PC-9 (cell line): ENCODE measurements around the gene SVEP1. TPM values are rescaled to one million over a fixed set of nuclear protein-coding genes. Genes with fewer than 3 reads are reported as not detected.

Source experiments
- BruUV-seq: library from RNA; stranded (reverse); fragments of 400-500 nt; replicated peaks from 2 replicates; lab custom pipeline; 2021; lab: Mats Ljungman, UMichigan
- CTCF ChIA-PET: fragments of 300-600 bp; sonication (Branson Sonifier 250); formaldehyde crosslinking; loops from one replicate; lab custom pipeline; 2022; ENCODE audit warnings: antibody characterized with exemption; lab: Charles Lee
- POLR2A ChIA-PET: fragments of 300-600 bp; sonication (Branson Sonifier 250); formaldehyde crosslinking; loops from one replicate; lab custom pipeline; 2022; ENCODE audit warnings: antibody characterized with exemption; ENCODE audit not compliant: unreplicated experiment; lab: Charles Lee
- DNase-seq, 2 experiments: peaks; one replicate each; pipeline versions ENCODE4 v3.0.0 to v3.0.0-alpha.2; 2015 to 2022; ENCODE audit warnings: mixed read lengths in 1 of 2
- H2AFZ ChIP-seq: fragments of 200-600 bp; sonication (generic); 2 replicates; pipeline ENCODE4 v1.8.1; 2017; ENCODE audit warnings: antibody characterized with exemption
- H3F3A ChIP-seq: fragments of 200-600 bp; sonication (generic); 2 replicates; pipeline ENCODE4 v1.8.1; 2017; ENCODE audit warnings: antibody characterized with exemption, mild to moderate bottlenecking, low read depth; ENCODE audit not compliant: insufficient read depth
- H3K27ac ChIP-seq: fragments of 200-600 bp; sonication (generic); 2 replicates; pipeline ENCODE4 v1.6.1; 2016; ENCODE audit warnings: mixed run types
- H3K27me3 ChIP-seq: fragments of 200-600 bp; sonication (generic); 2 replicates; pipeline ENCODE4 v1.6.1; 2016; ENCODE audit warnings: low read depth, mixed run types; ENCODE audit not compliant: insufficient read depth
- H3K36me3 ChIP-seq: fragments of 200-600 bp; sonication (generic); 2 replicates; pipeline ENCODE4 v1.6.1; 2016; ENCODE audit warnings: low read depth, mixed run types
- H3K4me1 ChIP-seq: fragments of 200-600 bp; sonication (generic); replicated peaks from 2 replicates; pipeline ENCODE4 v1.6.1; 2016; ENCODE audit warnings: mixed run types; ENCODE audit not compliant: insufficient read depth
- H3K4me2 ChIP-seq: fragments of 200-600 bp; sonication (generic); 2 replicates; pipeline ENCODE4 v1.6.1; 2017; ENCODE audit warnings: mixed run types
- H3K4me3 ChIP-seq: fragments of 200-600 bp; sonication (generic); 2 replicates; pipeline ENCODE4 v1.6.1; 2016; ENCODE audit warnings: mixed run types
- H3K79me2 ChIP-seq: fragments of 200-600 bp; sonication (generic); 2 replicates; pipeline ENCODE4 v1.6.1; 2017; ENCODE audit warnings: low read depth, mixed run types
- H3K9me2 ChIP-seq: fragments of 200-600 bp; sonication (generic); 2 replicates; pipeline ENCODE4 v1.8.1; 2017; ENCODE audit warnings: mild to moderate bottlenecking; ENCODE audit not compliant: insufficient read depth
- H3K9me3 ChIP-seq: fragments of 200-600 bp; sonication (generic); 2 replicates; pipeline ENCODE4 v1.8.1; 2016; ENCODE audit warnings: low read depth; ENCODE audit not compliant: insufficient read depth
- H4K20me1 ChIP-seq: fragments of 200-600 bp; sonication (generic); 2 replicates; pipeline ENCODE4 v1.8.1; 2017; ENCODE audit not compliant: insufficient read depth
- CTCF ChIP-seq: fragments of 200-600 bp; sonication (generic); conservative IDR thresholded peaks from 2 replicates; pipeline ENCODE4 v1.6.1; 2017; ENCODE audit warnings: mixed run types, antibody characterized with exemption, mild to moderate bottlenecking, moderate library complexity
- EZH2 ChIP-seq: fragments of 200-600 bp; sonication (generic); IDR thresholded peaks from 2 replicates; pipeline ENCODE4 v1.8.0; 2017; ENCODE audit warnings: antibody characterized with exemption, low read depth
- intact Hi-C: fragments of 100-400 bp; cut with micrococcal nuclease; formaldehyde crosslinking; loops from one replicate; pipeline ENCODE4 v1.10.0; 2022; ENCODE audit not compliant: unreplicated experiment
- total RNA-seq: library from RNA; stranded (reverse); gene quantifications from 2 replicates; pipeline ENCODE4 v1.2.3, GENCODE V29; 2021

SVEP1 gene
- total RNA-seq, 1 experiment from 2014 or later, result 3.3 TPM

- Histone ChIP-seq H3K4me2 (no peak overlapping the region), H2AFZ (no peak overlapping the region), H3K9me2 (no peaks in the 10 kb centered on the region; the same call in 1 of the 2 replicates), H3K9me3 (no peaks in the 10 kb centered on the region; the same call in none of the 2 replicates), H3K79me2 (no peaks in the 10 kb centered on the region), H3F3A (no peaks in the 10 kb centered on the region; the same call in 1 of the 2 replicates), H3K4me1 (peaks cover 12% of the 10 kb centered on the region), H3K36me3 (peaks cover 14% of the 10 kb centered on the region), H3K27me3 (no peaks in the 10 kb centered on the region), H3K27ac (no peak overlapping the region), H3K4me3 (no peak overlapping the region), H4K20me1 (no peaks in the 10 kb centered on the region)
- TF ChIP-seq EZH2, result no peak
- no peak for TF ChIP-seq CTCF
- peak; percentile 17 to 47 for DNase-seq
- POLR2A ChIA-PET, result interaction anchor here (0.6 kb wide), 1 partner anchor 185 kb away, joined by 4 read pairs; no protein-coding TSS in a partner anchor
- intact Hi-C loops, result no loop called here
- BruUV-seq, result no TSS peak
- CTCF ChIA-PET, result no interaction called here
These were observed 136.2 kb downstream of the SVEP1 start for GRCh38 chr9:110443146-110443865.

GRCh38 chr9:110440796-110441195 lies 138.7 kb downstream of the SVEP1 start:
- no peak overlapping the region for H3K4me2 ChIP-seq
- ChIA-PET CTCF (no interaction called here), POLR2A (interaction anchor here (1.4 kb wide), 1 partner anchor 184 kb away, joined by 6 read pairs; the partner anchor contains the start of gene TXN)
- H3K27me3 ChIP-seq, result no peaks in the 10 kb centered on the region
- no peak for DNase-seq
- intact Hi-C loops, result no loop called here
- no peaks in the 10 kb centered on the region for H4K20me1 ChIP-seq
- no peaks in the 10 kb centered on the region for H3K79me2 ChIP-seq
- BruUV-seq, result no TSS peak
- H3K36me3 ChIP-seq, result no peaks in the 10 kb centered on the region; the same call in 1 of the 2 replicates
- H3K9me2 ChIP-seq, result no peaks in the 10 kb centered on the region; the same call in 1 of the 2 replicates
- H3K4me3 ChIP-seq, result no peak overlapping the region
- no peak overlapping the region for H2AFZ ChIP-seq
- H3K9me3 ChIP-seq, result no peaks in the 10 kb centered on the region; the same call in none of the 2 replicates
- H3K4me1 ChIP-seq, result peaks cover 12% of the 10 kb centered on the region
- H3K27ac ChIP-seq, result no peak overlapping the region
- no peak for TF ChIP-seq EZH2
- no peak for TF ChIP-seq CTCF
- no peaks in the 10 kb centered on the region; the same call in 1 of the 2 replicates for H3F3A ChIP-seq

GRCh38 chr9:110440172-110440571 lies 139.4 kb downstream of the SVEP1 start:
- Histone ChIP-seq H3K9me3 (no peaks in the 10 kb centered on the region; the same call in 1 of the 2 replicates), H3K4me1 (peaks cover 12% of the 10 kb centered on the region), H3K9me2 (no peaks in the 10 kb centered on the region; the same call in 1 of the 2 replicates), H4K20me1 (no peaks in the 10 kb centered on the region), H3K79me2 (no peaks in the 10 kb centered on the region), H3K27me3 (no peaks in the 10 kb centered on the region), H3K36me3 (no peaks in the 10 kb centered on the region), H3K4me3 (no peak overlapping the region), H2AFZ (no peak overlapping the region), H3K27ac (no peak overlapping the region), H3F3A (no peaks in the 10 kb centered on the region; the same call in 1 of the 2 replicates), H3K4me2 (no peak overlapping the region)
- DNase-seq, result no peak
- no TSS peak for BruUV-seq
- CTCF ChIA-PET, result interaction anchor here (0.6 kb wide), 1 partner anchor 352 kb away, joined by 3 read pairs; no protein-coding TSS in a partner anchor
- POLR2A ChIA-PET, result interaction anchor here (0.7 to 1.4 kb wide), 2 partner anchors 184 to 1590 kb away, joined by 6 read pairs; partner anchors contain the start of gene TXN
- TF ChIP-seq CTCF (no peak), EZH2 (no peak)
- intact Hi-C loops, result no loop called here
